HL-60 (cell line): ENCODE data around the gene AMN.

ENCODE experiments used
- GABPA ChIP-seq: IDR thresholded peaks from 2 replicates; pipeline ENCODE4 v1.6.1; 2012; ENCODE audit warnings: low read depth
- POLR2AphosphoS5 ChIP-seq: IDR thresholded peaks from 2 replicates; pipeline ENCODE4 v1.6.1; 2012; ENCODE audit warnings: low read depth
- TF ChIP-seq, protein P1 (sequence below): IDR thresholded peaks from one replicate; pipeline ENCODE4 v1.5.1; 2011; ENCODE audit warnings: low read length, control low read depth, inconsistent platforms; ENCODE audit not compliant: insufficient read depth

GRCh38 chr14:102916347-102917055 is 6.0 kb upstream of the AMN start:
- no peak for TF ChIP-seq POLR2AphosphoS5
- TF ChIP-seq, protein P1, sequence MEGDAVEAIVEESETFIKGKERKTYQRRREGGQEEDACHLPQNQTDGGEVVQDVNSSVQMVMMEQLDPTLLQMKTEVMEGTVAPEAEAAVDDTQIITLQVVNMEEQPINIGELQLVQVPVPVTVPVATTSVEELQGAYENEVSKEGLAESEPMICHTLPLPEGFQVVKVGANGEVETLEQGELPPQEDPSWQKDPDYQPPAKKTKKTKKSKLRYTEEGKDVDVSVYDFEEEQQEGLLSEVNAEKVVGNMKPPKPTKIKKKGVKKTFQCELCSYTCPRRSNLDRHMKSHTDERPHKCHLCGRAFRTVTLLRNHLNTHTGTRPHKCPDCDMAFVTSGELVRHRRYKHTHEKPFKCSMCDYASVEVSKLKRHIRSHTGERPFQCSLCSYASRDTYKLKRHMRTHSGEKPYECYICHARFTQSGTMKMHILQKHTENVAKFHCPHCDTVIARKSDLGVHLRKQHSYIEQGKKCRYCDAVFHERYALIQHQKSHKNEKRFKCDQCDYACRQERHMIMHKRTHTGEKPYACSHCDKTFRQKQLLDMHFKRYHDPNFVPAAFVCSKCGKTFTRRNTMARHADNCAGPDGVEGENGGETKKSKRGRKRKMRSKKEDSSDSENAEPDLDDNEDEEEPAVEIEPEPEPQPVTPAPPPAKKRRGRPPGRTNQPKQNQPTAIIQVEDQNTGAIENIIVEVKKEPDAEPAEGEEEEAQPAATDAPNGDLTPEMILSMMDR, result no peak
- TF ChIP-seq GABPA, result no peak
